Fibroblast of the conjunctiva (primary cell): ENCODE results near the gene ZC2HC1B.

ENCODE experiments used
- DNase-seq: peaks from one replicate; pipeline ENCODE4 v3.0.0-alpha.2; 2010; ENCODE audit warnings: low read depth

ZC2HC1B gene

GRCh38 chr6:143936347-143936746, 72.1 kb downstream of the ZC2HC1B start:
- DNase-seq = no peak

DNA sequence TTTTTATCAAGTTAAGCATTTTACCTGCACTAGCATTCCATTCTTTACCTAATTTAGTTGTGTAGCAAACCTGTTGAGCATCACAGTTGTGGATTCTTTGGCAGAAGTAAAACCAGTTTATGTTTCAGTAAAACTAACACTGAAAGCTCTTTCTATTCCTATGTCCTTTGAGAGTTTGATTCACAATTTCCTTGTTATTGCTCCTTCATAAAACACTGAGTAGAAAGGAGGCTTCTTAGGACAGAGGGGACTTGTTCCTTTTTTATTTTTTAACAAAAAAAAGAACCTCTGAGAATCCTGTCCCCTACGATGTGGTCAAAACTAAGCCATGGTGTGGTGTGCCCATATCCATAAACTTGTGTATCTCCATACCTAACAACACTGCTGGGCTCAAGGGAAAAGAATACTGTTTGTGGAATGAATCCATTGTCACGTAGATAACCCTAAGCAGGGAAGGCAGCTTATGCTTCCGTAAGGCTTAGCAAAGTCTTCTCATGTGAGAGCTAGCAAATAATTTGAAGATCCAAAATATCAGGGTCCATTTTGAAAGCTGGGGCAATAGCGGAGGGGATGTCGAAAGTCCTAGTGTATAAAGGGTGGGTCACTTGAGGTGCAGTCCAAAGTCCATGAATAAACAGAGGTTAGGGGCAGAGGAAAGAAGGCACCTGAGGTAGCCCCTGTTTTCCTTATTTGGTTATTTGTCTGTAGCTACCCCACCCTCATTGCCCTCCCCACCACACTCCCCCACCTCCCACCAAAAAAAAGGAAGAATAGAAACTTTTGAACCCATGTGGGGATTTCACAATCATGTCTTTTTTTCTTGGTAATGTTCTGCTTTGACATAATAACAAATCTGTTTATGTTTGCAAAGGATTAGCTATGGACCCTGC, 72.7 kb downstream of the ZC2HC1B start:
- no peak for DNase-seq

GRCh38 chr6:143937668-143937970, 73.3 kb downstream of the ZC2HC1B start:
- no peak for DNase-seq

- no peak for DNase-seq
These were observed 75.1 kb downstream of the ZC2HC1B start for GRCh38 chr6:143939364-143939763.

DNA sequence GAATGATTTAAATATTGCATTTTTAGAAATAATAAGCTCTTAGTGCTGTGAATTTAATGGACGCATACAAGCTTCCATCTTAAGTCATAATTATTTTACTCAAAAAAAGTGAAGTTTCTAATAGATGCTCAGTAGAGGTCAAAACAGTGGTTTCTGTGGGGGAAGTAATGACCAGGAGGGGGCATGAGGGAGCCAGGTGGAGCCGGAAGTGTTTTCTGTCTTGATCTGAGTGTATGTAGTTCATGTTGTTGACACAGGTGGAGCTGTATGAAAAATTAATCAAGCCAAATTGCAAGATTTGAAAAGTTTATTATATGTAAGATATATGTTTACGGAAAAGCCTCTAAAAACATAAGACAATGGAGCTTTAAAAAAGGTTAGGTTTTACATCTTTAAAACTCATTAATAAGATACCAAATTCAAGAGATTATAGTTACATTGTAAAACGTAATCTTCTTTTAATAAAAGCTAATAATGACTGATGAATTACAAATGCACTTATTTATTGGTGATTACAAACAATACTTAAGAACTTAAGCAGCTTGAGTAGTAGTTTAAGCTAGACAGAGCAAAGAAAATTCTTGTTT, 75.8 kb downstream of the ZC2HC1B start:
- peak; percentile 9 for DNase-seq

- peak; percentile 53 for DNase-seq
These were observed 77.8 kb downstream of the ZC2HC1B start for GRCh38 chr6:143941852-143942627.

GRCh38 chr6:143948208-143948607, 83.9 kb downstream of the ZC2HC1B start:
- no peak for DNase-seq

- DNase-seq = no peak
These were observed 85.3 kb downstream of the ZC2HC1B start for GRCh38 chr6:143949535-143949934.

DNA sequence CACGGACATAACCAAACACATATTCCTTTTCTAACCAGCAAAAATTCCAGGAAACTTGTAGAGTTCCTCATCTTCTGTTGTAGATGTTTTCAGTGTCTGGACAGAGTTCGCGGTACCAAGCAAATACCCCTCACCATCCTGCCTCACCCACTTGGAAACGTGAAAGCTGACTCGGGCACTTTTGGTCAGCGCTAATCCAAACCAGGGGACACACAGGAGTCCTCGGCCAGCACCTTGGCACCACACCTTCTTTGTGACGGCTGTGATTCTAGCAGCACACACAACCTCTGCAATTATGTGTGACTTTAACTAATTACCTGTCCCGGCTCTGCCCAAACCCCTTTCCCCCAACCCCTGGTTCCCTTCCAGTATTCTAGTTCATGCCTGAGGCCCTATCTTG, 85.7 kb downstream of the ZC2HC1B start:
- DNase-seq = no peak

DNA sequence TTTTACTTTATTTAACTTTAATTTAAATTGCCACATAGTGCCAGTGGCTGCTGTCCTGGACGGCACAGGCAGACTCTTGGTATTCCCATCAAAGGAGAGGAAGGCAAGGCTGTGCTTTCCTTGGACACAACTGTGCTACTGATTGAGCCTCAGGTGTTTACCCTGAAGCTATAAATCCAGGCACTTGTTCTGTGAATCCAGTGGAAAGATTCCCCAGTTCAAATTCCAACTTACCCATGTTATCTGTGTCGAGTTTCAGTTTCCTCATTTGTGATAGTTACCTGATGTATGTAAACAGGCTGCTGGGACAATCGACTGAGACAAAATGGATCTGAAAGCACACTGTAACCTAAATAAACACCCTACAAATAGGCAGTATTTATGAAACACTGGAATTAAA, 86.6 kb downstream of the ZC2HC1B start:
- DNase-seq = no peak

GRCh38 chr6:143952060-143952778, 87.9 kb downstream of the ZC2HC1B start:
- no peak for DNase-seq

DNA sequence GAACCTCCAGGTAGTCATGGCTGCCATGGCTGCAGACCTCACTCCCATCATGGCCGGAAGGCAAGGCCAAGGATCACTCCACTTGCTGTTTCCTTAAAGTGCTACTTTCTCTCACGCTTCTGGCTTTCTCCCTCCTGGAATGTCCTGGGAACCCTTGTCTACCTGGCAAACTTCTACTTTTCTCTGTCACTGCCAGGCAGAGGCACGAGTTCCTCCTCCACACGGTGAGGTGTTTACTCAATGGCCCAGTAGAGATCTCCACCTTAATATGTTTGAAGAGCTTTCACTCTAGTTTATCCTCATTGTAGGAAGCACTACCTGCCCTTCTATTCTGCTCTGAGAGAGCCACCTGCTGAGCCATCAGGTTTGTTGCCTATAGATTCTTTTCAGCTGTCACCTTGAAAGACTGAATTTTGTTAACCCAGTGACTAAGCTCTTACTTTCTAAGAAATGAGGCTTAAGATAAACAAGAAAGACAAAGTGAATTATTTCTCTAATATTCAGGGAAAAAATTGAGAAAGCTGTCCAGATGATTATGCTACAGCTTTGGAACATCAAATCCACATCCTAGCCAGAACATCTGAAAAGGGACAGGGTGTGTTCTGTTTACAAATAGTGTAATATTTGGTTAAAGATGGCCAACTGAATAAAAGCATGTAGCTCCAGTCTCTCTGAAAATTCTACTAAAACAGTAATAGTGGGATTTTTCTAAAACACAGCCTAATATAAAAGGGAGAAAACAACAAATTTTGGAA, 88.8 kb downstream of the ZC2HC1B start:
- no peak for DNase-seq

GRCh38 chr6:143953922-143954321, 89.6 kb downstream of the ZC2HC1B start:
- no peak for DNase-seq

DNA sequence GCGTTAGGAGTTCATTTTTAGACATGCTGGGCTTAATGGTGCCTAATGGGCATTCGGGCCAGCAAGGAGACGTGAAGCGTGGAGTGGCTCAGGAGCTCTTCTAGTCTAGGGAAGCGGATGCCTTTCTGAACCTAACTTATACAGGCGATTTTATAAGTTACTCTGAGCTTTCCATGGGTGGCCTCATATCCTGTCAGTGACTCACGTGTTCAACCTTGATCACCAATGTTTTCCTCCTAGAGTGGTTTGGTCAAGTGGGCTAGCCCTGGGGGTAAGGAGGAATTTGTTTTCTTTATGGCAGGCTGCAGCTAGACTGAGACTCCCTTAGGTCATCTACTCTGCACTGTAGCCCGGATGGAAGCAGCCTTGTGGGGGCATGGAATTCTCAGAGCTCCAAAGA, 91.7 kb downstream of the ZC2HC1B start:
- DNase-seq = no peak

GRCh38 chr6:143957679-143958274, 93.5 kb downstream of the ZC2HC1B start:
- no peak for DNase-seq

DNA sequence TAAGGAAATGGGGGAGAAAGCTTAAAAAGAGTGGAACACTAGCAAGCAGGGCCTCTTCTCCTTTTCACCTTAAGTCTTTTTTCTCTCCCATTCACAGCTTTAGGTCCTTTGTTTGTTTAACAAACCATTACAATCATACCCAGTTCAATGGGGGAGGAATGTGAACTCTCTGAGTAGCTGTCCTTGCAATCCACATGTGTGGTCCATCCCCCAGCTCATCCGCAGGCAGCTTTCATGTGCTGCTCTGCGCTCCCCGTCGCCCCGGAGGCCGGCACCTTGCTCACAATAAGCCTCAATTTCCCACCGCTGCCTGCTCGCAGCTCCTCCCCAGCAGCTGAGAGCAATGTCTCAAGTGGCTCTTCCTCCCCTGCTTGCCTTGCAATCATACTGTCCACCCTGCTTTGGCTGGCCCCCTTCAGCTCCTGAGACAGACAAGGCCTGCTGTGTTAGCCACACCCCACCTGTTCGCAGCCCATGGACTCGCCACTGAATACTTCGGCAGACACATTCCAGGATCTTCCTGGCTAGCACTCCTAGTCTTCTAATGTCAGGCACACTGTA, 94.6 kb downstream of the ZC2HC1B start:
- DNase-seq = no peak

GRCh38 chr6:143959927-143960326, 95.7 kb downstream of the ZC2HC1B start:
- DNase-seq = no peak

GRCh38 chr6:143961066-143961465, 96.8 kb downstream of the ZC2HC1B start:
- DNase-seq = no peak

DNA sequence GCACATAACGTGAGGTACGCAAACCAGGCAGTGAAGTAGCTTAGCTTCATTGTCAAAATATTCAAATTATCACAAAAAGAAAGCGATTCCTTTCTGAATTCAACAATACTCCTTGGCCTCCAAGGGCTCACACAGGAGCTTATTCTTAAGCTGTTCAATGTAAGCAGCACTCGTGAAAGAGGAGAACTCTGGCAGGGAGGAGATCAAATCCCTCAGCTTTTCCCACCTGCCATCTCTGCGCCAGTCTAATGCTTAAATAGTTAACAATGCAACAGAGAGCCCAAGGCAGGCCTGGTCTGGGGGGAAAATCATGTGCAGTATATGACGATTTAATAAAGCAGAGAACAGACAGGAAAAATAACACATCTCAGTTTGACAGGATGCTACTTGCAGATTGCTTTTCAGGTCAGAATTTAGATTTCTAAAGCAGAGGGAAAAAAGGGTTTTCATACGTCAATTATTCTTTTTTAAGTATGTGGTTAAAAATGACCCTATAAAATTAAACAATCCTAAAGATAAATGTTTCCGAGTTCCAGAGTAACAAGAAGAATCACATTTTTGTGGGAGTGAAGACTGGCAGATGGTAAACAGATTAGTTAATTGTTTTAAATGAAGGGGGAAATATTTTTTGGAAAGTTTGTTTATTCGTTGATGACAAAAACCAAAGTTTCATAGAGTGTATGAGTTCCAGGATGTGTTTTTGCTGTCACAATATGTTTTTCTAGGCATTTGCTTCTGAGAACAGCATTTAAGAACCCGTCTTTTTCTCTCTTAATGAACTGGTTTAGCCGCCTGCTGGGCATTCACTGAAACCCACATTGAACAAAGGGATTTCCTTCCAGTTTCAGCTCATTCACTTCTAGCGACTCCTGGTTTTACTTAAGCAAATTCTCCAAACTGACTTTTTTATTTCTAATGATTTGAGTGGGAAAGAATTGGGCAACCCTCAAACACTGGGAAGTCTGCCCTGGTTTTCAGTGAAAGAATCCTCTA, 97.9 kb downstream of the ZC2HC1B start:
- DNase-seq = peak; percentile 59
